Kidney epithelial cell (primary cell): ENCODE data around the gene LIF. TPM values are rescaled to one million over a fixed set of nuclear protein-coding genes. Genes with fewer than 3 reads are reported as not detected.

ENCODE experiments used
- DNase-seq: peaks from one replicate; pipeline ENCODE4 v3.0.0-alpha.2; 2010; ENCODE audit warnings: low read depth
- H3K27me3 ChIP-seq: 2 replicates; pipeline ENCODE4 v1.6.0; 2011; ENCODE audit warnings: low read length; ENCODE audit not compliant: control insufficient read depth, insufficient read depth
- H3K36me3 ChIP-seq: 2 replicates; pipeline ENCODE4 v1.5.1; 2011; ENCODE audit warnings: low read length; ENCODE audit not compliant: control insufficient read depth, insufficient read depth
- H3K4me3 ChIP-seq: 2 replicates; pipeline ENCODE4 v1.5.1; 2011; ENCODE audit warnings: low read depth, mild to moderate bottlenecking, control low read depth, low read length
- CTCF ChIP-seq: IDR thresholded peaks from 2 replicates; pipeline ENCODE4 v1.5.1; 2011; ENCODE audit warnings: mild to moderate bottlenecking, moderate library complexity, low read length, control low read depth, inconsistent platforms; ENCODE audit not compliant: insufficient read depth, poor library complexity, severe bottlenecking
- total RNA-seq: library from RNA; depleted of rRNA; stranded (reverse); fragments of >200 nt; gene quantifications from 2 replicates; pipeline ENCODE4 v1.2.3, GENCODE V29; 2015

The LIF gene
- total RNA-seq, 1 donor from 2014 or later: 112 TPM

GRCh38 chr22:30208631-30209603 lies 37.6 kb downstream of the LIF start:
- no peak for DNase-seq
- Histone ChIP-seq H3K36me3 (no peaks in the 10 kb centered on the region), H3K4me3 (no peak overlapping the region), H3K27me3 (no peaks in the 10 kb centered on the region)
- TF ChIP-seq CTCF: no peak

GRCh38 chr22:30206944-30207343 lies 39.6 kb downstream of the LIF start:
- Histone ChIP-seq H3K36me3 (no peaks in the 10 kb centered on the region), H3K4me3 (no peak overlapping the region), H3K27me3 (no peaks in the 10 kb centered on the region)
- TF ChIP-seq CTCF: no peak
- DNase-seq: peak; percentile 94

- no peak for TF ChIP-seq CTCF
- H3K36me3 ChIP-seq: no peaks in the 10 kb centered on the region
- peak; percentile 90 for DNase-seq
- H3K27me3 ChIP-seq: no peaks in the 10 kb centered on the region
- H3K4me3 ChIP-seq: no peak overlapping the region
Measured at GRCh38 chr22:30205281-30206115, 41.1 kb downstream of the LIF start.

GRCh38 chr22:30204742-30205111 lies 41.8 kb downstream of the LIF start:
- no peak for TF ChIP-seq CTCF
- Histone ChIP-seq H3K36me3 (no peaks in the 10 kb centered on the region), H3K4me3 (no peak overlapping the region), H3K27me3 (no peaks in the 10 kb centered on the region)
- no peak for DNase-seq

DNA sequence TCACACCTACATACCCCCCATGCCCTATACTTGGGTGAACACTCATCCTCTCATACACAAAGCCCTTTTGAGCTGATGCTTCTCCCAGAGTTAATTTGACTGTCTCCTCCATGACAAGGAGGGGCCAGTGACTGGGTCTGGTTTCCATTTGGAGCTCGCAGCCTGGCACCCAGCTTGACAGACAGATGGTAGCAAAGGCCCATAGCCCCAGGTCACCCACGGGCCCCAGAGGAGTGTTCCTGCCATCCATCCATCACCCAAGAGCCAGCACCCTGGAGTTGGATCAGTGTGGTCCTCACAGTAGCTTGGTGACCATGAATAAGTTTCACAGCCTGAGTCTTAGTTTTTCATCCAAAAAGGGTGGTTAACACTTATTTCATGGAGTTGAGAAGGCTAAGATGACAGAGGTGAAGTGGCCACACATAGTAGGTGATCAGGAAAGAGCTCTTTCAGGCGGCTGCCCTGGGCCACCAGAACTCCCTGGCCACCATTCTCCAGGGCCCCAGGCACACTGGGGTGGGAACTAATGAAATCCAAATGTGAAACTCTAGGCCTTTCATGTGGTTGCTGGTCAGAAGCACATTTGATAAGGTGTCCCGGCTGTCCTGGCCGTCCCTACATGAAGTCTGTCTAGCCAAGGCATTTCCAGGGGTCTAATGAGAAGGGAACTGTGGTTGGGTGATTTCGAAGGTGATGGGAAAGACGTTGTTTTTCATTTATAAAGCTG lies 42.4 kb downstream of the LIF start:
- no peaks in the 10 kb centered on the region for H3K27me3 ChIP-seq
- TF ChIP-seq CTCF: no peak
- H3K4me3 ChIP-seq: no peak overlapping the region
- no peak for DNase-seq
- no peaks in the 10 kb centered on the region for H3K36me3 ChIP-seq
